GM10847 (cell line): Measurements from ENCODE around the gene MRAP.

Experiments
- POLR2A ChIP-seq: IDR thresholded peaks from 2 replicates; pipeline ENCODE4 v1.6.1; 2011; ENCODE audit not compliant: insufficient read length; ENCODE audit errors: extremely low read depth

Gene MRAP

GRCh38 chr21:32348604-32349332 is 50.1 kb downstream of the MRAP start:
- TF ChIP-seq POLR2A, result no peak

GRCh38 chr21:32349333-32349944 is 50.8 kb downstream of the MRAP start:
- no peak for TF ChIP-seq POLR2A

- no peak for TF ChIP-seq POLR2A
Measured at GRCh38 chr21:32350211-32350980, 51.7 kb downstream of the MRAP start.

- TF ChIP-seq POLR2A, result no peak
Measured at GRCh38 chr21:32350981-32351380, 52.3 kb downstream of the MRAP start.

GRCh38 chr21:32351428-32351827 is 52.8 kb downstream of the MRAP start:
- TF ChIP-seq POLR2A, result no peak

- no peak for TF ChIP-seq POLR2A
Measured at GRCh38 chr21:32352526-32352925, 53.9 kb downstream of the MRAP start.

- no peak for TF ChIP-seq POLR2A
Measured at GRCh38 chr21:32353002-32353711, 54.5 kb downstream of the MRAP start.

- TF ChIP-seq POLR2A, result no peak
Measured at GRCh38 chr21:32356874-32357395, 58.3 kb downstream of the MRAP start.

GRCh38 chr21:32359719-32360260 is 61.1 kb downstream of the MRAP start:
- TF ChIP-seq POLR2A, result no peak

- TF ChIP-seq POLR2A, result no peak
Measured at GRCh38 chr21:32360401-32360975, 61.8 kb downstream of the MRAP start.
